ENCODE results near the gene MLLT1. TPM values are rescaled to one million over a fixed set of nuclear protein-coding genes. Genes with fewer than 3 reads are reported as not detected.

MLLT1 gene
- total RNA-seq, 1 experiment from 2014 or later, result 54.9 TPM

- Histone ChIP-seq H3K4me2 (ENCODE audit: insufficient read depth, insufficient read length, low read length) (no peak overlapping the region), H4K91ac (ENCODE audit: insufficient read length, low read depth, low read length) (no peak overlapping the region), H4K8ac (replicated peaks; ENCODE audit: insufficient read length, low read depth, low read length) (no peak overlapping the region), H2BK5ac (ENCODE audit: insufficient read length, low read length) (no peak overlapping the region), H3K18ac (ENCODE audit: insufficient read length, low read depth, low read length) (no peak overlapping the region), H2BK20ac (ENCODE audit: low read depth, low read length, poor library complexity, severe bottlenecking) (no peak overlapping the region), H3K4ac (ENCODE audit: low read depth, low read length) (no peak overlapping the region), H4K5ac (ENCODE audit: insufficient read length, low read depth, low read length) (no peak overlapping the region), H3K56ac (ENCODE audit: insufficient read length, low read depth, low read length) (no peak overlapping the region), H3K14ac (ENCODE audit: insufficient read depth, low read length) (no peak overlapping the region), H3K27ac (ENCODE audit: insufficient read length, low read depth, low read length) (no peak overlapping the region), H3K79me1 (ENCODE audit: insufficient read depth, low read depth, low read length, poor library complexity, severe bottlenecking) (no peaks in the 10 kb centered on the region), H3K23me2 (ENCODE audit: insufficient read length, low read depth, low read length, poor library complexity, severe bottlenecking) (no peaks in the 10 kb centered on the region), H3K23ac (ENCODE audit: insufficient read length, low read depth, low read length) (no peak overlapping the region), H2BK15ac (ENCODE audit: low read depth, low read length) (no peak overlapping the region), H2BK12ac (ENCODE audit: insufficient read length, low read depth, low read length) (no peak overlapping the region), H2BK120ac (ENCODE audit: low read depth, low read length, poor library complexity, severe bottlenecking) (no peak overlapping the region), H3K9ac (ENCODE audit: extremely low read depth, insufficient read length, low read length) (no peak overlapping the region), H2AFZ (ENCODE audit: low read length) (no peak overlapping the region), H3K9me3 (ENCODE audit: control insufficient read depth, low read depth, low read length) (no peaks in the 10 kb centered on the region), H4K20me1 (ENCODE audit: control insufficient read depth, insufficient read depth, insufficient read length) (no peaks in the 10 kb centered on the region), H3K79me2 (ENCODE audit: insufficient read depth, low read length) (no peaks in the 10 kb centered on the region), H3K27me3 (ENCODE audit: insufficient read depth, low read length) (no peaks in the 10 kb centered on the region), H3K4me1 (ENCODE audit: insufficient read depth, low read length) (no peaks in the 10 kb centered on the region), H2AK5ac (ENCODE audit: insufficient read length, low read length) (no peak overlapping the region), H3T11ph (ENCODE audit: low read length) (no peak overlapping the region)
- H3K36me3 Mint-ChIP-seq (ENCODE audit: insufficient read depth in 1 of 3, low read depth in 3 of 3), result peaks cover 7 to 25% (median 17%) of the 10 kb centered on the region in 3 experiments
- DNase-seq, result no peak
- no peaks in the 10 kb centered on the region for H3K9me3 Mint-ChIP-seq
- TF ChIP-seq CTCF (conservative IDR thresholded peaks at IDR 0.05), result no peak
- H3K4me1 Mint-ChIP-seq, result peaks cover 2 to 14% of the 10 kb centered on the region in 2 experiments
- no peaks in the 10 kb centered on the region for H3K27me3 Mint-ChIP-seq (ENCODE audit: low read depth)
- no peak overlapping the region for H3K27ac Mint-ChIP-seq
- no CpG with 5 or more reads among the region's 17 CpGs for WGBS (ENCODE audit: extremely low coverage, insufficient read length, low lambda C conversion rate)
- H3K4me3 Mint-ChIP-seq, result no peak overlapping the region
These were observed 58.4 kb downstream of the MLLT1 start for GRCh38 chr19:6221220-6221877.
